IMR-90 (cell line): Measurements from ENCODE around the gene RNASE3.

Experiments
- CEBPB ChIP-seq: IDR thresholded peaks from 2 replicates; pipeline ENCODE4 v1.6.1; 2012; ENCODE audit warnings: low read depth, low read length, improper control_type of control experiment
- FOS ChIP-seq: fragments of 150-350 bp; IDR thresholded peaks from 2 replicates; pipeline ENCODE4 v1.6.1; 2016; ENCODE audit warnings: low read depth, low read length
- MAFK ChIP-seq: IDR thresholded peaks from 2 replicates; pipeline ENCODE4 v1.6.1; 2012; ENCODE audit warnings: low read depth, low read length, improper control_type of control experiment
- POLR2A ChIP-seq: IDR thresholded peaks from 2 replicates; pipeline ENCODE4 v1.6.1; 2012; ENCODE audit warnings: mild to moderate bottlenecking, low read depth, low read length
- RAD21 ChIP-seq: IDR thresholded peaks from 2 replicates; pipeline ENCODE4 v1.6.1; 2012; ENCODE audit warnings: low read length, improper control_type of control experiment
- RFX5 ChIP-seq: IDR thresholded peaks from 2 replicates; pipeline ENCODE4 v1.8.0; 2012; ENCODE audit warnings: low read depth, mild to moderate bottlenecking, low read length, moderate library complexity
- TF ChIP-seq, protein P1 (sequence below): conservative IDR thresholded peaks from 2 replicates; pipeline ENCODE4 v1.5.1; 2012; ENCODE audit warnings: mild to moderate bottlenecking, low read depth, low read length, improper control_type of control experiment

DNA sequence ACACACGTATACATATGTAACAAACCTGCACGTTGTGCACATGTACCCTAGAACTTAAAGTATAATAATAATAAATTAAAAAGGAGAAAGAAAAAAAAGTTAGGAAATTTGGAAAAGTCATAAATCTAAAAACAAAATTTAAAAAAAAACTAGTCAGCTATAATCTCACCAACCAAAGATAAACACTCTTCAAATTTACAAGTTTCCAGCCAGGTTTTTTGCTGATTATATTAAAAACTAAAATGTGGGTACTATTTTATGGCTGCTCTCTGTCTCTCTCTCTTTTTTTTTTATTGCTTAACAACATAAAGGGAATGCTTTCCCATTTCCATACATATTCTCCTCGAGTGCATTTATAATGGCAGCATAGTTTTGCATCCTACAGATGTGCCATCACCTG lies 25.0 kb upstream of the RNASE3 start:
- TF ChIP-seq POLR2A (no peak), RFX5 (no peak), RAD21 (no peak), FOS (no peak), MAFK (no peak), CEBPB (no peak)
- TF ChIP-seq, protein P1, sequence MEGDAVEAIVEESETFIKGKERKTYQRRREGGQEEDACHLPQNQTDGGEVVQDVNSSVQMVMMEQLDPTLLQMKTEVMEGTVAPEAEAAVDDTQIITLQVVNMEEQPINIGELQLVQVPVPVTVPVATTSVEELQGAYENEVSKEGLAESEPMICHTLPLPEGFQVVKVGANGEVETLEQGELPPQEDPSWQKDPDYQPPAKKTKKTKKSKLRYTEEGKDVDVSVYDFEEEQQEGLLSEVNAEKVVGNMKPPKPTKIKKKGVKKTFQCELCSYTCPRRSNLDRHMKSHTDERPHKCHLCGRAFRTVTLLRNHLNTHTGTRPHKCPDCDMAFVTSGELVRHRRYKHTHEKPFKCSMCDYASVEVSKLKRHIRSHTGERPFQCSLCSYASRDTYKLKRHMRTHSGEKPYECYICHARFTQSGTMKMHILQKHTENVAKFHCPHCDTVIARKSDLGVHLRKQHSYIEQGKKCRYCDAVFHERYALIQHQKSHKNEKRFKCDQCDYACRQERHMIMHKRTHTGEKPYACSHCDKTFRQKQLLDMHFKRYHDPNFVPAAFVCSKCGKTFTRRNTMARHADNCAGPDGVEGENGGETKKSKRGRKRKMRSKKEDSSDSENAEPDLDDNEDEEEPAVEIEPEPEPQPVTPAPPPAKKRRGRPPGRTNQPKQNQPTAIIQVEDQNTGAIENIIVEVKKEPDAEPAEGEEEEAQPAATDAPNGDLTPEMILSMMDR: no peak
